OCI-M2 (cell line): ENCODE data around the gene TIMM23.
"Not testable (repeated sequence)": the region's sequence is repeated elsewhere in the genome, so short reads cannot be mapped to it uniquely, and the experiment has no call there.

ENCODE experiments used
- DNase-seq: peaks from one replicate; lab custom pipeline; 2025; ENCODE audit not compliant: unreplicated experiment; lab: John Stamatoyannopoulos, UW

The TIMM23 gene

GRCh38 chr10:45985590-45985989 is 13.3 kb downstream of the TIMM23 start:
- DNase-seq: not testable (repeated sequence)

GRCh38 chr10:45997557-45997956 is 25.3 kb downstream of the TIMM23 start:
- no peak for DNase-seq

- DNase-seq: no peak
Measured at GRCh38 chr10:45997994-45998763, 25.9 kb downstream of the TIMM23 start.

- DNase-seq: not testable (repeated sequence)
Measured at GRCh38 chr10:45999955-46000354, 27.7 kb downstream of the TIMM23 start.

GRCh38 chr10:46000538-46000937 is 28.2 kb downstream of the TIMM23 start:
- DNase-seq: no peak

- peak; percentile 60 for DNase-seq
Measured at GRCh38 chr10:46001187-46001756, 29.0 kb downstream of the TIMM23 start.

- DNase-seq: not testable (repeated sequence)
Measured at GRCh38 chr10:46002189-46002687, 29.9 kb downstream of the TIMM23 start.

GRCh38 chr10:46002916-46003693 is 30.8 kb downstream of the TIMM23 start:
- DNase-seq: no peak

- DNase-seq: no peak
Measured at GRCh38 chr10:46004963-46005362, 32.7 kb downstream of the TIMM23 start.

- no peak for DNase-seq
Measured at GRCh38 chr10:46005383-46005782, 33.1 kb downstream of the TIMM23 start.

- DNase-seq: no peak
Measured at GRCh38 chr10:46006219-46006618, 33.9 kb downstream of the TIMM23 start.

GRCh38 chr10:46012746-46013145 is 40.5 kb downstream of the TIMM23 start:
- DNase-seq: no peak

GRCh38 chr10:46014206-46014605 is 41.9 kb downstream of the TIMM23 start:
- DNase-seq: no peak

- DNase-seq: no peak
Measured at GRCh38 chr10:46014683-46015405, 42.6 kb downstream of the TIMM23 start.

GRCh38 chr10:46016190-46016589 is 43.9 kb downstream of the TIMM23 start:
- DNase-seq: no peak

GRCh38 chr10:46016811-46017210 is 44.5 kb downstream of the TIMM23 start:
- no peak for DNase-seq

GRCh38 chr10:46017733-46018132 is 45.4 kb downstream of the TIMM23 start:
- DNase-seq: no peak

GRCh38 chr10:46018453-46019176 is 46.3 kb downstream of the TIMM23 start:
- no peak for DNase-seq

GRCh38 chr10:46019177-46019528 is 46.9 kb downstream of the TIMM23 start:
- no peak for DNase-seq

- no peak for DNase-seq
Measured at GRCh38 chr10:46019569-46020343, 47.5 kb downstream of the TIMM23 start.
